22Rv1 (cell line): ENCODE data around the gene MAP2.

Experiments
- H3K27ac ChIP-seq: fragments of 450-650 bp; 2 replicates; pipeline ENCODE4 v1.5.1; 2017
- ZFX ChIP-seq: fragments of 450-650 bp; IDR thresholded peaks from 2 replicates; pipeline ENCODE4 v1.6.1; 2017; ENCODE audit warnings: antibody characterized with exemption, borderline replicate concordance
- TF ChIP-seq, protein P1 (sequence below): fragments of 450-650 bp; IDR thresholded peaks from 2 replicates; pipeline ENCODE4 v1.5.1; 2017; ENCODE audit warnings: mild to moderate bottlenecking

Gene MAP2

DNA sequence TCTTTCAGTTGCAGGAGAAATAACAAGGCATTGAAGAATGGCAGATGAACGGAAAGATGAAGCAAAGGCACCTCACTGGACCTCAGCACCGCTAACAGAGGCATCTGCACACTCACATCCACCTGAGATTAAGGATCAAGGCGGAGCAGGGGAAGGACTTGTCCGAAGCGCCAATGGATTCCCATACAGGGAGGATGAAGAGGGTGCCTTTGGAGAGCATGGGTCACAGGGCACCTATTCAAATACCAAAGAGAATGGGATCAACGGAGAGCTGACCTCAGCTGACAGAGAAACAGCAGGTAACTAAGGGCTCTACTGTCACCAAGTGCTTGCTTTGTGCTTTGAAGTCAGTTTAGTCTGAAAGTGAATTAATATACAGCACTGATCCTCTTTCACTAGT is 229.3 kb downstream of the MAP2 start:
- TF ChIP-seq, protein P1, sequence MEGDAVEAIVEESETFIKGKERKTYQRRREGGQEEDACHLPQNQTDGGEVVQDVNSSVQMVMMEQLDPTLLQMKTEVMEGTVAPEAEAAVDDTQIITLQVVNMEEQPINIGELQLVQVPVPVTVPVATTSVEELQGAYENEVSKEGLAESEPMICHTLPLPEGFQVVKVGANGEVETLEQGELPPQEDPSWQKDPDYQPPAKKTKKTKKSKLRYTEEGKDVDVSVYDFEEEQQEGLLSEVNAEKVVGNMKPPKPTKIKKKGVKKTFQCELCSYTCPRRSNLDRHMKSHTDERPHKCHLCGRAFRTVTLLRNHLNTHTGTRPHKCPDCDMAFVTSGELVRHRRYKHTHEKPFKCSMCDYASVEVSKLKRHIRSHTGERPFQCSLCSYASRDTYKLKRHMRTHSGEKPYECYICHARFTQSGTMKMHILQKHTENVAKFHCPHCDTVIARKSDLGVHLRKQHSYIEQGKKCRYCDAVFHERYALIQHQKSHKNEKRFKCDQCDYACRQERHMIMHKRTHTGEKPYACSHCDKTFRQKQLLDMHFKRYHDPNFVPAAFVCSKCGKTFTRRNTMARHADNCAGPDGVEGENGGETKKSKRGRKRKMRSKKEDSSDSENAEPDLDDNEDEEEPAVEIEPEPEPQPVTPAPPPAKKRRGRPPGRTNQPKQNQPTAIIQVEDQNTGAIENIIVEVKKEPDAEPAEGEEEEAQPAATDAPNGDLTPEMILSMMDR: no peak
- no peak for TF ChIP-seq ZFX
- no peak overlapping the region for H3K27ac ChIP-seq

DNA sequence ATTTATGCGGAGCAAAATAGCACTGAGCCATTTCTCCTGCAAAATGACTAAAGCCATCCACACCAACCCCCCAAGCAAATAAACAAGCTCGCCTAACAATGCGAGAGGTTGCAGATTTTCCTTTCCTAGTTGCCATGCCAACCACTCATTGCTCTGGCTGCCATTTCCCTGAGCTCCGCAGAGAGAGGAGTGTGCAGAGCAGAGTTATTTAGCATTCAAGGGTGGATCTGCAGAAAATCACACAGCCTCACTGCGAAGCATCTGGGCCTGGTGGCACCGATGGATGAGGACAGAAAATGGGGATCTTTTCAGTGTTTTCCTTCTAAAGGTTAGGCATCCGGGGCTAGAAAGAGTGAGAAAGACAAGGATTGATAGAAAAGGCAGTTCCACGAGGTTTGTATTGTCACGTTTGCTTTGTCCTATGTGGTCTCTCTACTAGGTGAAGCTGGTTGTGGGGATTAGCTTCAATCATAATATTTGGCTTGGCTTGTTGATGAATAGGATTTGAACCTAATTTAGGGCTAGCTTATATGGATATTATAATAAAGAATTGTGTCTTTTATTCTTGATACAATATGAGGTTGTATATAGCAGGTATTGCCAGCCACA is 237.5 kb downstream of the MAP2 start:
- H3K27ac ChIP-seq: no peak overlapping the region
- TF ChIP-seq, protein P1: no peak
- no peak for TF ChIP-seq ZFX

DNA sequence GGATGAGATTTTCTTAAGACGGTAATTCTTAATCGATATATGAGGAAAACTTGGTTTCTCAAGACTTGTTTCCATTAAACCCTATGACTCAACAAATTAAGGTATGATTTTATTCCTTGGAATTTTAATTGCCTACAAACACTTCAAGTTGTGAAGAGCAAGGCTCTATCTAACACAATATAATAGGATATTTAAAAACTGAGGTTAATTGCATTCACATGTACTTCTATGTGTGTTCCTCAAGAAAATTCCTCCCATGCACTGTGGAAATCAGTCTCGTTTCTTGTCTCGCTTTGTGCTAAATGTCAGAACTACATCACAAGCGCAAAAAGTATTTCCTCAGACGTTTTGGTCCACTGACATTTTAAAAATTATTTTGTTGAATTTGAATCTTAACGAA is 238.2 kb downstream of the MAP2 start:
- TF ChIP-seq, protein P1: no peak
- TF ChIP-seq ZFX: no peak
- H3K27ac ChIP-seq: no peak overlapping the region

DNA sequence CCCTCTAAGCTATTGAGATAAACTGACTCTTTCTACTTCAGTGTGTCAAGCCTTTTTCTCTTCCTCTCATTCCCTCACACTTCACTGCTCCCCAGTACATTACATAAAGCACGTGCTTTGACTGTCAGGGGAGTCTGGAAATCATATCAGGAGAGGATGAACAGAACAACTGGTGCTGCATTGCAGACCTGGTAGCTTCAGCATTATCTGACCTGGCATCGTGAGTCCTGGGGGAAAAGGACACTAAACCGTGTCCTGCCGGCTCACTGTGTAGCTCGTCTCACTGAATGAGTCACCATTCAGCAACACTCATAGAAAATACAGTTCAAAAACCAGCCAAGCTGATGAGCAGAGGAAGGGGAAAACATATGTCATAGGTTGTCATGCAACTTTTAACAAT is 239.3 kb downstream of the MAP2 start:
- H3K27ac ChIP-seq: no peak overlapping the region
- TF ChIP-seq ZFX: no peak
- TF ChIP-seq, protein P1: no peak

DNA sequence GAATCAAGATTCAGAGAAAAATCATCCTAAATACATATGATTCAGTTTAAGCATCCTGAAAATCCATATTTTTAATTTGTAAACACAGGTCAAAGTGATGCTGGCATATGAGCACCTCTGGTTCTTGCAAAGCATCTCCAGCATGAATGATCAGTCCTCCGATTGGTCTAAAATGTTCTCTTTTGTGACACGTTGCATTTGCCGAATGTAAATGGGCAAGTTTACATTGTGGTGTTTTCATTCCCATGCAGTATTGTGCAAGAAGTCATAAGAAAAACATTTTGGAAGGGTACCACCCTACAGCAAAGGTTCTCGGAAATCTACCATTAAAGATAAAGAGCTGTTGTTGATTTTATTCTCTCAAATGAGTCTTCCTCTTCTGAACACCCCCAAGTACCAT is 239.8 kb downstream of the MAP2 start:
- TF ChIP-seq, protein P1: no peak
- no peak for TF ChIP-seq ZFX
- no peak overlapping the region for H3K27ac ChIP-seq

DNA sequence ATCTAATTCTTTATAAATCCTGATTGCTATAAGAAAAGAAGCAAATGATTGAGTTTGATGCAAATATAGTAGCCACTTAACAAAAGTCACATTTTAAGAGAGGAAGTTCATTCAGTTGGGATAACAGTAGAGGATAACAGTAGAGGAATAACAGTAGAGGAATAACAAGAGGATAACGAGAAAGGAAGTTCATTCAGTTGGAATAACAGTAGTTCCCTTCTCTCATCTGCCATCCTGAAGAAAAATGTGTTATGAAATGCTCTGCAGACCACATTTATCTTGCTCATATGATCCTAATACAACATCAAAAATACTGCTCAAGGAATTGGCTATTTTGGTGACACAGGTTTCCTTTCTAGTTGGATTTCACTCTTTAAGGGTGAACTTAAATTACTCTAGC is 242.4 kb downstream of the MAP2 start:
- TF ChIP-seq, protein P1: no peak
- no peak for TF ChIP-seq ZFX
- H3K27ac ChIP-seq: no peak overlapping the region

DNA sequence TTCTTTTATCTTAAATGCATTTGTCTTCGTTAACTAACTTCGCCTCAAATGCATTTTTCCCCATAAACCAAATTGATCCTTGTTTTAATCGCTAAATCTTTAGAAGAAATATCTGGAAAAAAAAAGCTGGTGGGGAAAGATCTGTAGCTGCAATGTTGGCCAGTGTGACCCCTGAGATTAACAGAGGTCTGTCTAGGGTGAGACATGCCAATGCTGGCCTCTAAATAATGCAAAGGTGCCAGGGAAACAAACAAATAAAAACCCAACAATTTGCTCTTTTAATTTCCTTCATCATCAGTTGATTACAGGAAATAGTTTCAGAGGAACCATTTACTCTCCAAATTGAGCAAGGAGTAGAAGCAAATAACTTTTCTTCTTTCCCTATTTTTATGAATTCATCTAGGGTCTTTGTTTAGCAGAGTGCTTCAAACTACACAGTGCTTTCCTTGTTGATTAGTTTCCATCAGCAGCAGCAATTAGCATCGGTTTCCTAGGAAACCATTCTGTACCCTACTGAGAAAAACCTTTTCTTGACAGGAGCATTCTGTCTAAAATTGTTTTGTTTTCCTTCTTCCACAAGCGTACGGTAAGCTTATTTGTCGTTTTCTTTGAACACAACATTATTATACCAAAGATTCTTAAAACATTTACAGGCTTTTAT is 247.3 kb downstream of the MAP2 start:
- no peak overlapping the region for H3K27ac ChIP-seq
- TF ChIP-seq, protein P1: no peak
- TF ChIP-seq ZFX: no peak
